NB4 (cell line): ENCODE measurements around the gene TNIP1.

Source experiments
- DNase-seq: peaks from one replicate; pipeline ENCODE4 v3.0.0; 2010; ENCODE audit warnings: low read depth
- H3K4me3 ChIP-seq: one replicate; pipeline ENCODE4 v1.5.1; 2011; ENCODE audit warnings: mild to moderate bottlenecking, low read depth, low read length, moderate library complexity
- CTCF ChIP-seq: IDR thresholded peaks from one replicate; pipeline ENCODE4 v1.5.1; 2012; ENCODE audit warnings: low read depth, low read length
- MAX ChIP-seq: IDR thresholded peaks from 2 replicates; pipeline ENCODE4 v1.6.1; 2011; ENCODE audit warnings: low read depth, low read length
- MYC ChIP-seq: IDR thresholded peaks from 2 replicates; pipeline ENCODE4 v1.6.1; 2011; ENCODE audit warnings: low read depth, low read length
- POLR2A ChIP-seq: IDR thresholded peaks from 2 replicates; pipeline ENCODE4 v1.6.1; 2011; ENCODE audit warnings: mild to moderate bottlenecking; ENCODE audit not compliant: insufficient read length; ENCODE audit errors: extremely low read depth

TNIP1 gene

GRCh38 chr5:151001436-151001835 lies 79.4 kb downstream of the TNIP1 start:
- no peak overlapping the region for H3K4me3 ChIP-seq
- no peak for DNase-seq
- TF ChIP-seq POLR2A (no peak), MYC (no peak), CTCF (no peak), MAX (no peak)

GRCh38 chr5:150999704-151000442 lies 81.0 kb downstream of the TNIP1 start:
- no peak for DNase-seq
- TF ChIP-seq MAX (no peak), CTCF (no peak), POLR2A (no peak), MYC (no peak)
- H3K4me3 ChIP-seq: no peak overlapping the region

DNA sequence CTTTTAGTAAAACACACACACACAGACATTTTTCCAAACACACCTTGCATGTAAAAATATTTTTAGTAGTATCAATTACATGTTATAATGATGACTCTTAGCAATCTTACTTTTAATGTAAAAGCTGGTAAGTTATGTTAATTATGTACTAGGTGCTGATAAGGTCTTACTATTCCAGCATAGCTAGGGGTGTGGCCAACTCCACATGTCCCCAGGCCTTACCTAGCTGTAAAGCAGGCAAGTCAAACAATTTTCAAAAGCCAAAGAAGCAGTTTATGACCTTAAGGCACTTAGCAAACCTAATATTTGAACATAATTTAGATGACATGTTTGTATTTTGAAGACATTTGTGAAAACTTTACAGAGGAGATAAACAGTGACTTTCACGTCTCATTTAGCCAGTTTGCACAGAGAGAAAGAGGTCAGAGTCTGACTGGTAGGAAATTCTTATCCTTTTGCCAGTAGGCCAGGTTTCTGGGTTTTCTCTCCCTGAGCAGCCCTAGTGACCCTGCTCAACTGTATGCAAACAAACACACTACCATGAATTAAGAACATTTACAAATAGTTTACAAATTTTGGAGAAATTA lies 86.9 kb downstream of the TNIP1 start:
- no peak for DNase-seq
- TF ChIP-seq CTCF (no peak), POLR2A (no peak), MYC (no peak), MAX (no peak)
- no peak overlapping the region for H3K4me3 ChIP-seq

- TF ChIP-seq CTCF: no peak
- TF ChIP-seq MAX: no peak
- TF ChIP-seq POLR2A: no peak
- TF ChIP-seq MYC: no peak
- DNase-seq: no peak
- H3K4me3 ChIP-seq: no peak overlapping the region
Observed at GRCh38 chr5:150993422-150993821, 87.4 kb downstream of the TNIP1 start.

- TF ChIP-seq MYC: no peak
- H3K4me3 ChIP-seq: no peak overlapping the region
- DNase-seq: no peak
Observed at GRCh38 chr5:150992705-150993104, 88.1 kb downstream of the TNIP1 start.

GRCh38 chr5:150989695-150990094 lies 91.1 kb downstream of the TNIP1 start:
- H3K4me3 ChIP-seq: no peak overlapping the region
- DNase-seq: peak; percentile 52
- TF ChIP-seq CTCF (peak; percentile 54), MAX (no peak), POLR2A (no peak), MYC (no peak)
